Brain microvascular endothelial cell (primary cell): Measurements from ENCODE around the gene TBXA2R.
"Not testable (repeated sequence)": the region's sequence is repeated elsewhere in the genome, so short reads cannot be mapped to it uniquely, and the experiment has no call there.

Experiments used
- DNase-seq: peaks from one replicate; pipeline ENCODE4 v3.0.0-alpha.2; 2020
- H3K27ac ChIP-seq: fragments of 250-450 bp; sonication (Bioruptor Pico); 2 replicates; pipeline ENCODE4 v1.5.1; 2020; ENCODE audit warnings: mild to moderate bottlenecking, moderate library complexity
- H3K27me3 ChIP-seq: fragments of 250-450 bp; sonication (Bioruptor Pico); replicated peaks from 2 replicates; pipeline ENCODE4 v1.5.1; 2020; ENCODE audit warnings: mild to moderate bottlenecking
- H3K36me3 ChIP-seq: fragments of 250-450 bp; sonication (Bioruptor Pico); replicated peaks from 2 replicates; pipeline ENCODE4 v1.5.1; 2020; ENCODE audit warnings: mild to moderate bottlenecking
- H3K4me3 ChIP-seq: 2 replicates; pipeline ENCODE4 v1.5.1; 2011; ENCODE audit warnings: low read depth, mild to moderate bottlenecking, control low read depth, low read length, moderate library complexity
- CTCF ChIP-seq: IDR thresholded peaks from 2 replicates; pipeline ENCODE4 v1.5.1; 2011; ENCODE audit warnings: low read depth, mild to moderate bottlenecking, moderate library complexity, low read length, control low read depth, inconsistent platforms; ENCODE audit errors: missing control alignments
- in situ Hi-C: cut with HindIII; loops from 2 replicates; pipeline ENCODE4 v1.10.0; 2017; ENCODE audit warnings: low sequenced_read_pairs, low pct_ligation_motif_present

The TBXA2R gene

GRCh38 chr19:3573162-3573857 is 33.4 kb downstream of the TBXA2R start:
- no peak for DNase-seq
- TF ChIP-seq CTCF = no peak
- Histone ChIP-seq H3K36me3 (peaks cover 14% of the 10 kb centered on the region), H3K27me3 (no peaks in the 10 kb centered on the region), H3K27ac (peak overlapping the region; percentile 58), H3K4me3 (peak overlapping the region; percentile 77)
- in situ Hi-C loops = no loop called here

- TF ChIP-seq CTCF = no peak
- H3K4me3 ChIP-seq = peak within 1 kb of the TSS; percentile 77
- in situ Hi-C loops = no loop called here
- H3K27me3 ChIP-seq = no peaks in the 10 kb centered on the region
- peaks cover 14% of the 10 kb centered on the region for H3K36me3 ChIP-seq
- peak within 1 kb of the TSS; percentile 58 for H3K27ac ChIP-seq
- no peak for DNase-seq
Observed at GRCh38 chr19:3572855-3573161, 33.9 kb downstream of the TBXA2R start, which contains the start of gene HMG20B. HMG20B (plus strand) TSS chr19:3572944; CDS start chr19:3573310, 366 bp downstream.

- peak overlapping the region; percentile 52 for H3K27ac ChIP-seq
- peak overlapping the region; percentile 62 for H3K4me3 ChIP-seq
- DNase-seq = peak; percentile 100
- H3K27me3 ChIP-seq = no peaks in the 10 kb centered on the region
- in situ Hi-C loops = no loop called here
- no peak for TF ChIP-seq CTCF
- peaks cover 14% of the 10 kb centered on the region for H3K36me3 ChIP-seq
Observed at GRCh38 chr19:3572132-3572854, 34.4 kb downstream of the TBXA2R start.

GRCh38 chr19:3570606-3571011 is 36.1 kb downstream of the TBXA2R start:
- no peak for DNase-seq
- no peak for TF ChIP-seq CTCF
- H3K27ac ChIP-seq = no peak overlapping the region
- in situ Hi-C loops = no loop called here
- H3K27me3 ChIP-seq = no peaks in the 10 kb centered on the region
- peaks cover 7% of the 10 kb centered on the region for H3K36me3 ChIP-seq
- no peak overlapping the region for H3K4me3 ChIP-seq

- H3K36me3 ChIP-seq, H3K27ac ChIP-seq, in situ Hi-C loops, H3K27me3 ChIP-seq, DNase-seq, H3K4me3 ChIP-seq: not testable (repeated sequence)
Observed at GRCh38 chr19:3570042-3570441, 36.6 kb downstream of the TBXA2R start.

- in situ Hi-C loops = no loop called here
- TF ChIP-seq CTCF = no peak
- DNase-seq = peak; percentile 89
- H3K27me3 ChIP-seq = no peaks in the 10 kb centered on the region
- H3K36me3 ChIP-seq = no peaks in the 10 kb centered on the region
- no peak overlapping the region for H3K4me3 ChIP-seq
- peak overlapping the region; percentile 60 for H3K27ac ChIP-seq
Observed at GRCh38 chr19:3565139-3565538, 41.5 kb downstream of the TBXA2R start.
